ENCODE data around the gene UTF1. TPM values are rescaled to one million over a fixed set of nuclear protein-coding genes. Genes with fewer than 3 reads are reported as not detected.

UTF1 gene
- total and polyA plus RNA-seq, 2 of the 8 experiments (the other 6 are each of a cell fraction or from before 2014, with no cell fraction given): 0.47 to 21.8 TPM

- TF ChIP-seq CHD7 (IDR thresholded peaks at IDR 0.05; ENCODE audit: insufficient replicate concordance, low read length): no peak
- TF ChIP-seq RFX5 (IDR thresholded peaks at IDR 0.05; ENCODE audit: borderline replicate concordance, low read depth, low read length): no peak
- TF ChIP-seq SRF (IDR thresholded peaks at IDR 0.05; ENCODE audit: low read depth, low read length): no peak
- TF ChIP-seq, protein P1, sequence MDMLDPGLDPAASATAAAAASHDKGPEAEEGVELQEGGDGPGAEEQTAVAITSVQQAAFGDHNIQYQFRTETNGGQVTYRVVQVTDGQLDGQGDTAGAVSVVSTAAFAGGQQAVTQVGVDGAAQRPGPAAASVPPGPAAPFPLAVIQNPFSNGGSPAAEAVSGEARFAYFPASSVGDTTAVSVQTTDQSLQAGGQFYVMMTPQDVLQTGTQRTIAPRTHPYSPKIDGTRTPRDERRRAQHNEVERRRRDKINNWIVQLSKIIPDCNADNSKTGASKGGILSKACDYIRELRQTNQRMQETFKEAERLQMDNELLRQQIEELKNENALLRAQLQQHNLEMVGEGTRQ (IDR thresholded peaks at IDR 0.05; ENCODE audit: low read length): no peak
- TF ChIP-seq ATF2 (IDR thresholded peaks at IDR 0.05; ENCODE audit: low read length): no peak
Measured at GRCh38 chr10:133260895-133261725, 31.1 kb downstream of the UTF1 start (continued).
